ENCODE data around the gene GPR21.
A peak's percentile ranks its signal among the peaks of the same experiment; 100 is the strongest.

GPR21 gene

DNA sequence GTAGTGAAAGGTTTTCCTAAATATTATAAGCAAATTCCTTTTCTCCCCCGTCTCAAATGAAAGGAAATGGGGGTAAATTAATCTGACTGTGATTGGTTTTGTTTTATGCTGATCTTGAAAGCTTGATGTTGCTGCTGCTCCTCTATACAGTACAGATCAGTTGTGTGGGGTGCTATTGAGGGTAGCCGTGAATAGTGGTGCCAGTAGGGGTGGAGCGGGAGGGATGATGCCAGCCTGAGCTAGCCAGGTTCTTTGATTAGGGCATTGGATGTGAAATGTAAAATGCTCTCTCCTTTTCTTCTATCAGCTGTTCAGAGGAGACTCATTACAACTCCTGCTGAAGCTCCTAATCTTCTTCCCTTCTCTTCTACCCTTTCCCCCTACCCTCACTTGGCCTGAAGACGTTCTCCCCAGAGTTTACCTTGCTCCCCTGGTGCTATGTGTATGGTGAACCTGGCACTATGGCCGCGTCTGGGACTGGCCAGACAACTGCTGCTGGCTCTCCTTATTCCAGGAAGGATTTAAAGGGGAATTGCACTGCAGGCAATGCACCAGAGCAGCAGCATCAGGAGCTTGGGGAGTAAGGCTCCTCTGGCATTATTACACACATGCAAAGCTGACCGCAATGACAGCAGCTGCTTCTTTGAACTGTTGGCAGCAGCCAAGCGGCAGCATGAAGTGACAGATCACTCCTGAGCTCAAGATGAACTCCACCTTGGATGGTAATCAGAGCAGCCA is 566 bp downstream of the GPR21 start:
- DNase-seq = peak in 4 of 51 donors; percentile 10 to 63 (median 12)

DNA sequence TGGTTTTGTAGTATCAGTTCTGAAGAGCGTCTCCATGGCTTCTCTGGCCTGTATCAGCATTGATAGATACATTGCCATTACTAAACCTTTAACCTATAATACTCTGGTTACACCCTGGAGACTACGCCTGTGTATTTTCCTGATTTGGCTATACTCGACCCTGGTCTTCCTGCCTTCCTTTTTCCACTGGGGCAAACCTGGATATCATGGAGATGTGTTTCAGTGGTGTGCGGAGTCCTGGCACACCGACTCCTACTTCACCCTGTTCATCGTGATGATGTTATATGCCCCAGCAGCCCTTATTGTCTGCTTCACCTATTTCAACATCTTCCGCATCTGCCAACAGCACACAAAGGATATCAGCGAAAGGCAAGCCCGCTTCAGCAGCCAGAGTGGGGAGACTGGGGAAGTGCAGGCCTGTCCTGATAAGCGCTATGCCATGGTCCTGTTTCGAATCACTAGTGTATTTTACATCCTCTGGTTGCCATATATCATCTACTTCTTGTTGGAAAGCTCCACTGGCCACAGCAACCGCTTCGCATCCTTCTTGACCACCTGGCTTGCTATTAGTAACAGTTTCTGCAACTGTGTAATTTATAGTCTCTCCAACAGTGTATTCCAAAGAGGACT is 1.5 kb downstream of the GPR21 start:
- DNase-seq = peak in 1 of 51 donors; percentile 28

DNA sequence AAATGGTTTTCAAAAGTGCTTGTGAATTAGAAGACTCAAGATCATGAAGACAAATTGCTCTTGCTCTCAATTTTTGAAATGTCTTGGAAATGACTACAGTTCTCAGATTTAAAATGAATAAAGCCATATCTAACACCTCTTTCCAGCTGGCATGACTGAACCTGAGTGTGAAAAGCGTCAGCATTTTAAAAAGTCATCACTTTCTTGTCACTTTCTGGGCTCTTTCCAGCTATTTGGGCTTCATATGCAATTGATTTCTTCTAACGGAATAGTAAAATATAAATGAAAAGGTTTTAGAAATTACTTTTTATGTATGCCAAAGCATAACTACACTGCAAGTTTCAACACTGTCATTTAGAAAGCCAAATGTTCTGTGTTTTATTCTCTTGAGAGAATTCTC is 2.3 kb downstream of the GPR21 start:
- DNase-seq = no peak

DNA sequence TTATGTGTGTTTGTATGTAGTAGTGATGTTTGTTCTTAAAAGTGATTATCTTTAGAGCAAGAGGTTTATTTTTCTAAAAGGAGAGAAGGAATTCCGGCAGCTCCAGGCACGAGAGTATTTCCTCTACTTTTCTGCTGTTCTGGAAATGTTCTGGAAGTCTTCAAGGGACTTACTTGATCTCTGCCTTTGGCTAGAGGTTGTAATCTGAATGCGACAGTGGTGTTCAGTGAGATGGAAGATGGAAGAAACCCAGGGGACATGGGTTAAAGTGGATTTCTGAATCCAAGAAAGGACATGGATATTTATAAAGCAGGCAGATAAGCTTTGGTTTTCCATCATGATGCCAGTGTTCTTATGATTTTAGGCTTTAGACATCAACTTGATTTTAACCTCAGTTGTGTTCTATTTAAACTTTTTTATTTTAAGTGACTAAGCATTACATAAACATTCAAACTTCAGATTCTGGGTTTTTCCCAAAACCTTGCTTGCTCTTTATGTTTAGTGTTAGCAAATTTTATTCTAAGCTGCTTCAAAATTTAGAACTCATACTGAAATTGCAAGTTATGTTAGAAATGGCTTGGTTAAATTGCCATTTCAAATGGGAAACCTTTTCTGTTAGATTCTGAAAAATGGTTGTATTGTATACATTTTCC is 3.6 kb downstream of the GPR21 start:
- DNase-seq = no peak

DNA sequence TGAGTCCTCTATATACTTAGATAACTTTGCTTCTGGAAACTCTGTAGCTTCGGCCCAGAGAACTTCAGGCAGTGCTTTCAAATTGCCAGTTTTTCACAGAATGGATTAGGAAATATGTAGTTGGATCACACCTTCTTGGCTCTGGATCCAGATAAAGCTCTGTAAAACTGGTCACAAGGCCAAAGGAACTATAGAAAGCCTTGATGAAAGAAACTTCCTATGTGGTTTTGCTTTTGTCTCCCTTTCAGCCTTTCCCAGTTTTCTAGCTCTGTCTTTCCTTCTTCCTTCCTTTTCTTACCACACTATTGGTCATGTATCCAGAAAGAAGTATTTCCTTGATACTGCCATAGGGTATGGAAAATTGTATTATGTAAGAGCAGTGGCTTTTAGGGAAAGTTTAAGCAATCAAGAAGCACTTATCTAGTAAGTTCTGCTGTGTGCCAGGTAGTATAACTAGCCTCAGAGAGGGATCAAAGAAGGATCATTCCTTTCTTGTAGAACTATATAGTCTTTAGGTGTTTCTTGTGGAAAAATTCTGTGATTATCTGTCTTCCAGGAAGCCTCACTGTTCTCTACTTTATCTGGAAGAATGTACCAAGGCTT is 6.3 kb downstream of the GPR21 start:
- DNase-seq = no peak

DNA sequence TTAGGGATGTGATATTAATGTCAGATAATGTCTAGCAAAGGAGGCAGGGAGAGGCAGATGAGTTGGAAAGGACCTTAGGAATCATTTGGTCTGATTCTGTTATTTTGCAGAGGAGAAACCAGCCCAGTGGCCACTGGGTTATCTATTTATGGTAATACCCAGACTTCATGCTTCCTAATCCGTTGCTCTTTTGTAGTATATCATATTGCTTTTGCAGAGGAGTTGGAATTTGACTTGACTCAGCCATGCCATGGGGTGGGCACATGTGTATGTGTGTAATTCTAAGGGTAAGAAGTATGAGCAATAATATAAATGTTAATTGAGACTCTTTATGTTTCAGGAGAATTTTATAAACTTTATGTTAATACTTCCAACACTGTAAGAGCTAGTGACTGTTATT is 7.3 kb downstream of the GPR21 start:
- DNase-seq = no peak

DNA sequence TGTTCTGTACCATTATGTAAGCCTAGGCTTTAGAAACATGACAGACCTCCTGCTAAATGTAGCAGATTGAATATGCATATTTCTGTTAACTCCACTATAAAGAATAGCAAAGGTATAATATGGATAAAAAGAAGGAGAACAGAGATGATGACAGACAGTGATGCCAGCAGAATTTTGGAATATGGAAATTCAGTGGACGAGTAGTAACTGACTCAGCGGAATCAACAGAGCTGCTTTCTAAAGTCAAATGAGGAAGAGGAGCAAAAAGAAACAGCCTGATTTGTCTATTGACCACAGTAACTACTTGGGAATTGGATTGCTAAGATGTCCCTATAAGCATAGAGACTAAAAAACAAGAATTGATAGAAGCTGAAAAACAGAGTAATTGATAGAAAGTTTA is 8.0 kb downstream of the GPR21 start:
- DNase-seq = no peak

DNA sequence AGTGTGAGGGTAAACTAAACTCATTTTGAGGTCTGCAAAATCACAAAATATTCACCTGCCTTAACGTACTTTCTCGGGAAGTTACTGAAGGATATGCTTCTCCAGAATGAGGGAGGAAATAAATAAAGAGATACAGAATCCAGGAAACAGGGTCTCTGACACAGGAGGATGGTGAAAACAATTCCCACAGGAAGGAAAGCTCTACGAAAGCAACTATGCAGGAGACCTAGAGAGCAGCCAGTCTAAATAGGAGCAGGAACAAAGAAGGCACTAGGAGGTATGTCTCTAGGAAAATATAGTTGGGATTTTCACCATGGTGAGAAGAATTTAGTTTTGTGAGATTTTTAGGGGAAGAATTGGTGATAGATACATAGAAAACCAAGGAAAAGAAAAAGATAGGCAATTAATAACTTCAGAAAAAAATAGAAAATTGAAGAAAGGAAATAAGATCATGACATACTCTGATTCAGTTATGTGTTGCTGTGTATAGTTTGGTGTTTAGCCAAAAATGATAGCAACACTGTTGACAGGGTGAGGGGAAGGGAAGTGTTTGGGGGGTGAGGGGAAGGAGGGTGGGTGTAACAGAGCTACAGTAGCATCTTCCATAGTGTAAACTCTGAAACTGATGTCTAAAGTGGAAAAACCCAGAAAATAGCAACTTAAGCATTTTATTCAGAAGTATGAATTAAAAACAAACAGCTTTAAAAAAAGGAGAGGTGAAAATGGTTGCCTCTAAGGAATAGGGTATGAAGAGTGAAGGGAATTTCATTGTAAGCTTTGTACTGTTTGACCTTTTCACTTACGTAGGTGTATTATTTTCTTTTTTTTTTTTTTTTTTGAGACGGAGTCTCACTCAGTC is 9.8 kb downstream of the GPR21 start:
- DNase-seq = no peak

DNA sequence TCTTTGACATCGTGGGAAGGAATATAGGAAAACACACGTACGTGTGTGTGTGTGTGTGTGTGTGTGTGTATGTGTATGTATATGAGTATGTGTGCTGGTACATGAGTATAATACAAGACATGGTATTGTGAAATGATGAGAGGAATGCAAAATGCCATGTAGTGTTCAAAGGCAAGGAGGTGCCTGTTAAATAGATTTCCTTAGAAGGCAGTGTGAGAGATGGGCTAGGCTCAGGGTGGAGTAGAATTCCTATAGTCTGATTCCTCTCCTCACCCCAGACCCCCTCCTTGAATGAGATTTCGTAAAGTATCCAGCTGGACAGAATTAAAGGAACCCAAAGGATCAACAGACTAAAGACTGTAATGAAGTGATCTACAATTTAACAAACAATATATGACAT is 11.1 kb downstream of the GPR21 start:
- DNase-seq = no peak

DNA sequence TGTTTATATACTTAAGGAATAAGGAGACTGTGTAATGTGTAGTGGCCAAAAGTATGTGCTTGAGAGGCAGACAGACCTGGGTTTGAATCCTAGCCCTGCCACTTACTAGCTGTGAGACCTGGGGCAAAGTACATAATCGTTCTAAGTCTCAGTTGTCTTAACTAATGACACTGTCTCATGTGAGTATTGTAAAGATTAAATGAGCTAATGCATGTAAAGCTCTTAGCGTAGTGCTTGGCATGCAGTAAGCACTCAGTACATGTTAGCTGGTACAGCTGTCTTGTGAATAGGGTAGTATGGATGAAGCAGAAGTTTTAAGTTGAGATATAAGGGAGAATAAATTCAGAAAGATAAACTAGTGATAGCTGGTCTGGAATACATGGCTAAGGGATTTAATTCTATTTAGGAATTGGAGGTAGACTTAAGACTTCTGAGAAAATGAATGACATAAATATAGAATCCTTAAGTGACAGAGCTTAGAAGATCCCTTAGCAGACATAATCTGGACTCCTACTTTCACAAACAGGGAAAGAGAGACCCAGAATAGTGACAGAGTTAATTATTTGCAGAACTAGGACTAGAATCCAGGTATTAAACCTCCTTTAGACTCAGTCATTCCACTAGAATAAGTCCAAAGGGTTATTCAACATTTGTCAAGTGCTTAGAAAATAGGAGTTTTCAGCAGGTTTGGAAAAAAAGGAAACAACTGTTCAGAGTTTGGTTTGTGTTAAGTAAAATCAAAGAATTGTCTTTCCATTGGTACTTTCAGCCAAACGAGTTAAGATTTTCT is 13.1 kb downstream of the GPR21 start:
- no peak for DNase-seq

DNA sequence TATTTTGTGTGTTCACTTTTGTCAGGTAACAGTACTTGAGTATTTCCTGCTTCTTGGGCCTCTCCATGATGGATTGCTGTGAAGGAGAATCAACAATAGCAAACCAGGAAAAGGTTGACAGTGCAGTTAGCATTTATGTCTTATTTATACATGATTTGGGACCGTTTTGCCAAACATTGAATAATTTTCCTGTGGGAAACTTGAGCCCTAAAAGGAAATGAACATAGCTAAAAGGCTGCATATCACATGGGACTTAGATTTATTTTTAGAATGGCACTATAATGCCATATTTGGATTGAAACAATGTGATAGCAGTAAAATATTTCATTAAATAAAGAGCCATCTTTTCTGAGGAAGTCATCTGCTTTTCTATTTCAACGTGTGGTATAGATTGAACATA is 15.3 kb downstream of the GPR21 start:
- no peak for DNase-seq

DNA sequence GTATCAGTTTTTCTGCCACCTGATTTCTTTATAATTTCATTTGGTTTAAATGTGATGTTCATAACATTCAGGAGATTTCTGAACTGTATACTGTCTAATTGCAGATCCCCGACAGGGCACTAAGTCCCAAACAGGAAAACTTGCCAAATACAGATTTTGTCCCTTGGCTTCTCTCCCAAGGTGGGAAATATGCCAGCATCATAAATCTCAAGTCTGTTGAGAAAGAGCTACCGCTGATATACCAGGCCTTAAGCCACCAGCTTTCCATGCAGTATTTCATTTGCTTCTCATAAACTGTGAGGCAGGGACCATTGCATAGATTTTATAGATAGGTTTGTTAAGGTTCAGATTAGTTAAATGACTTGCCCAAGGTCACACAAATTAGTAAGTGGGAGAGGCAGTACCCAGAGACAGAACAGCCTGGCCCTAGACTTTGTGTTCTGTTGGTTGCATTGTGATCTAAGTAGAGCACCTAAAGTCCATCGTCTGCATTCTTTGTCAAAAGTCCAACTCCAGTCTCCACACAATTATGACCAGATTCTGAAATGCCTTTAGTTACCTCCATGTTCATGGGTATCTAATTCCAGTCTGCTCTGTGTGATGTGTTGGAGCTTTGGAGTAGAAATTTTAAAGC is 16.2 kb downstream of the GPR21 start:
- no peak for DNase-seq

DNA sequence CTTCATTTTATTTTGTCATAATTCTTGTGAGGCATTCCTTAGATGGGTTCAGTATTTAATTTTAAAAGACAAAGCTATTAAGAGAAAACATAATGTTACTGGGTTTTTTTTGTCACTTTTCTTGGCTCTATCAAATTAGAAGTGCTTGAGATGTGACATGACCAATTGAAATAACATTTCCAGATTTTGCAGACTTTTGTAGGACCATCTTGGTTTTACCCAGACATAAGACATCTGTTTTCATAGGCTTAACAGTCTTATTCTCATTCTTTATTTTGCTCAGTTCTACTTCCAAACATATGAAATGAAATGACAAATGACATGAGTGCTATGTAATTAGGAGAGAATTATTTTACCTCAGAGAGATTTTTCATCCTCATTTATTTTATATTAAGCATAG is 19.6 kb downstream of the GPR21 start:
- DNase-seq = no peak

DNA sequence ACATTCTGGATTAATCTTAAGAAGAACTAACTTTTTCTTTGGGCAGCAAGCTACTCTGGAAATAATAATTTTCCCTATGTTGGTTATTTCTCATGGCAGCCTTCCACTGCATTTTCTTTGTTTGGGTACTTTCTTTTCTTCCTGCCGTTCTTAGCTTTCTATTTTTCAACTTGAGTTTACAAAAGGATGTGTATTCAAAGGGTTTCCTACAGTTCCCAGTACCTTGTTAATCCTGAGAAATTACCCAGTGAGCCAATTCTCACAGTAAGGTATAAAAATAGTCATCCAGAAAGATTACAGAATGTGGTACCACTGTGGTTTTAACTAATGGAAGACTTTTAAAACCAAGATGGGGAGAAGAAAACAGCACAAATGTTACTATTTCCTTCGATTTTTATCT is 20.2 kb downstream of the GPR21 start:
- DNase-seq = no peak

DNA sequence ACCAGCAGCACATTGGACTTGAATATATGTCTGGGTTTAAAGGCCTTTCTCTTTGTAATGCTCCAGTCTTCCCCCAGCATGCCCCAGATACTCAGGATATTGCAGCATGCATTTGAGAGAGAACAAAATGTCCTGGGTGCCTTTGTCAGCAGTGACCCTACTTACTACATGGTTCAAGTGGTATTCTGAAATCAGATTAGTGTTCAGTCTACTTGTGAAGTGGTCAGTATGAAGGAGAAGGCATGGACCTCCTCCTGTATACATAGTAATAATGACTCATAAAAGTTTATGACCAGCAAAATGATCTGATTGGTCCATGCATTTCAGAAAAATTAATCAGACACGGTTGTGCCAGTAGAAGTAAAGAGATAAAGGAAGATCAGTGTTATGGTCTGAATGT is 25.4 kb downstream of the GPR21 start:
- DNase-seq = peak in 1 of 51 donors; percentile 10

DNA sequence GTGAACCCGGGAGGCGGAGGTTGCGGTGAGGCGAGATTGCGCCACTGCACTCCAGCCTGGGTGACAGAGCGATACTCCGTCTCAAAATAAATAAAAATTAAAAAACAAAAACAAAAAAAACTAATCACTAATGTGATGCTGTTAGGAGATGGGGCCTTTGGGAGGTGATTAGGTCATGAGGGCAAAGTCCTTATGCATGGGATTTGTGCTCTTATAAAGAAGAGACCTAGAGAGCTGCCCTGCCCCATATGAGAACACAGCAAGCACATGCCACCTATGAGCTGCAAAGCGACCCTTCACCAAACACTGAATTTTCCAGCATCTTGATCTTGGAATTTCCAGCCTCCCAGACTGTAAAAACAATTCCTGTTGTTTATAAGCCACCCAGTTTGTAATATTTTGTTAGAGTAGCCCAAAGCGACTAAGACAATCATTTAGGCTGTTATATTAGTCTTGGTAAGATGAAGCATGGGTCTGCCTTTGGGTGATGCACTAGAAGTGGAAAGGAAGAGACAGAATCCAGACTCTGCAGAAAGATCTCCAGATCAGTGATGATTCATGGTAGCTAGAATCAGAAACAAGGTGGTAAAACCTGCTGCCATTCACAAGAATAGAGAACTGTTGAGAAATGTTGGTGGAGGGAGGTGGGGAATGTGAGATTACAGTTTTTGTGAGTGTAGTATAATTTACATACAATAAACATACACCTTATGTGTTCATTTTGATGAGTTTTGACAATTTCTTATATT is 26.2 kb downstream of the GPR21 start:
- DNase-seq = no peak

DNA sequence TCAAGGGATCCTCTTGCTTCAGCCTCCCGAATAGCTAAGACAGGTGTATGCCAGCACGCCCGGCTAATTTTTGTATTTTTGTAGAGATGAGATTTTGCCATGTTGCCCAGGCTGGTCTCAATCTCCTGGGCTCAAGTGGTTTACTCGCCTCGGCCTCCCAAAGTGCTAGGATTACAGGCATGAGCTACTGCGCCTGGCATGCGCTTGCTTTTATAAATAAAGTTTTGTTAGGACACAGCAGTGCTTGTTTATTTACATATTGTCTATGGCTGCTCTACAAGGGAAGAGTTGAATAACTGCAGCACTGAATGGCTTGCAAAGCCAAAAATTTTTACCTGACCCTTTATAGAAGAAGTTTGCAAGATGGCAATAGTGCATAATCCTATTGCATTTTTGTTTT is 27.7 kb downstream of the GPR21 start:
- DNase-seq = no peak

DNA sequence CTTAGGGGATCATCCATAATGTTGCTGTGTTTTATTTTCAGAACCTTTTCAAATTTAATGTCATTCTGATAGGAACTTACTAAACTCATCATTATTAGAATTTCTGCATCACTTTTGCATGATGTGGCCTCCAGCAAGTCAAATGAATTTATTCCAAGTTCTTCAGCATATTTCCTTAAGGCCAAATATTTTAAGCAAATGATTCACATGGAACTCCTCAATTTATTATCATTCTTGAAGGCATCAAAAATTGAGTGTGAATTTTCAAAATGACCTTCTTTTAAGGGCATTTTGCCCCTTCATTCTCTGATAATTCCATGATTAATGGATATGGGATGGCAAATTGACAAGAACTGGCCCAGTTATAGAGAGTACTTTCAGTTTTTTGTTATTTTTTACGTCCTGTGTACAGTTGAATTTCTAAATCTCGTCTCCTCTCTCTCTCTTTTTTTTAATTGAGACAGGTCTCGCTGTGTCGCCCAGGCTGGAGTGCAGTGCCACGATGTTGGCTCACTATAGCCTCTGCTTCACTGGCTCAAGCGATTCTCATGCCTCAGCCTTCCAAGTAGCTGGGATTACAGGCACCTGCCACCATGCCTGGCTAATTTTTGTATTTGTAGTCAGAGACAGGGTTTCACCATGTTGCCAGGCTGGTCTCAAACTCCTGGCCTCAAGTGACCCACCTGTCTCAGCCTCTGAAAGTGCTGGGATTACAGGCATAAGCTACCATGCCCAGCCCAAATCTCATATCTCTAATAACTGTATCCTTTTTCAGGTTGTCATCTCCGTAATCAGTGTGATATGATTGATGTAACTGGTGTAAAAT is 29.1 kb downstream of the GPR21 start:
- no peak for DNase-seq

DNA sequence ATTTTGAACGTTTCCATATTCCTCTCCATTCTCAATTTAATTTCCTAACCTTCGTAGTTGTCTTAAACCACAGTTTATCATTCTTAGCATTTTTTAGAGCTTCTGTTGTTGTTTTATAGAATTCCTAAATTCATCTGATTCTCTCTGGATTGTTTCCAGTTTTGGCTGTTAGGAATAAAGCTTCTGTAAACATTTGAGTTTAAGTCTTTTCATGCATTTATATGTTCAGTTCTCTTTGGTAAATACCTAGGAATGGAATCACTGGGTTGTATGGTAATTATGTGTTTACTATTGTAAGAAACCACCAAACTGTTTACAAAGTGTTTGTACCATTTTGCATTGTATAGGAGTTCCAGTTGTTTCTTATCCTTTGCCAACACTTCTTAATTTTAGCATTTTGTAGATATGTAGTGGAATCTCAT is 29.7 kb downstream of the GPR21 start:
- DNase-seq = no peak

All from hypothalamus (tissue), 51 donors.